Endodermal cell (in vitro differentiated cells): ENCODE measurements around the gene TDRD1. TPM values are rescaled to one million over a fixed set of nuclear protein-coding genes. Genes with fewer than 3 reads are reported as not detected.
"Not testable (repeated sequence)": the region's sequence is repeated elsewhere in the genome, so short reads cannot be mapped to it uniquely, and the experiment has no call there.

Experiments
- DNase-seq: peaks from one replicate; pipeline ENCODE4 v3.0.0-alpha.2; 2017
- H3K27ac ChIP-seq: 2 replicates; pipeline ENCODE4 v1.5.1; 2013; ENCODE audit warnings: mild to moderate bottlenecking, low read depth, low read length, moderate library complexity
- H3K27me3 ChIP-seq: 2 replicates; pipeline ENCODE4 v1.6.1; 2013; ENCODE audit warnings: mild to moderate bottlenecking, low read length, moderate library complexity; ENCODE audit not compliant: insufficient read depth, control insufficient read depth, poor library complexity, severe bottlenecking
- H3K36me3 ChIP-seq: 2 replicates; pipeline ENCODE4 v1.7.0; 2013; ENCODE audit warnings: mild to moderate bottlenecking, low read length, moderate library complexity; ENCODE audit not compliant: control insufficient read depth, insufficient read depth
- H3K4me1 ChIP-seq: one replicate; pipeline ENCODE4 v1.7.0; 2013; ENCODE audit warnings: low read length; ENCODE audit not compliant: control insufficient read depth, insufficient read depth
- H3K4me3 ChIP-seq: 2 replicates; pipeline ENCODE4 v1.5.1; 2013; ENCODE audit warnings: mild to moderate bottlenecking, low read length, moderate library complexity
- H3K9ac ChIP-seq: 2 replicates; pipeline ENCODE4 v1.6.1; 2013; ENCODE audit warnings: mild to moderate bottlenecking, low read length, moderate library complexity; ENCODE audit not compliant: poor library complexity, severe bottlenecking; ENCODE audit errors: extremely low read depth
- H3K9me3 ChIP-seq: 2 replicates; pipeline ENCODE4 v1.6.1; 2013; ENCODE audit warnings: mild to moderate bottlenecking, low read length, moderate library complexity; ENCODE audit not compliant: control insufficient read depth
- H3K27ac Mint-ChIP-seq: 2 replicates; pipeline ENCODE4 v1.8.0; 2020; ENCODE audit warnings: mixed read lengths
- H3K27me3 Mint-ChIP-seq: 2 replicates; pipeline ENCODE4 v1.8.0; 2021; ENCODE audit warnings: mild to moderate bottlenecking, mixed read lengths; ENCODE audit not compliant: insufficient read depth
- H3K36me3 Mint-ChIP-seq: 2 replicates; pipeline ENCODE4 v1.8.0; 2020; ENCODE audit warnings: low read depth, mixed read lengths
- H3K4me1 Mint-ChIP-seq: 2 replicates; pipeline ENCODE4 v1.8.0; 2020; ENCODE audit warnings: mixed read lengths
- H3K4me3 Mint-ChIP-seq: 2 replicates; pipeline ENCODE4 v1.8.0; 2020; ENCODE audit warnings: mild to moderate bottlenecking, moderate library complexity, mixed read lengths
- H3K9me3 Mint-ChIP-seq: 2 replicates; pipeline ENCODE4 v1.8.0; 2020; ENCODE audit warnings: mild to moderate bottlenecking, mixed read lengths
- WGBS, 2 experiments: methylation state at CpG; one replicate each; pipeline versions ENCODE4 v1.1.5 to v1.1.7; 2013; ENCODE audit warnings: missing lambda C conversion rate in 2 of 2, mixed read lengths in 1 of 2; ENCODE audit not compliant: insufficient coverage in 1 of 2, insufficient read length in 1 of 2; 5-methylcytosine and 5-hydroxymethylcytosine counted together
- total RNA-seq, 2 donors: library from RNA; stranded (reverse); fragmentation: NEBNext Ultra II Directional in 1 of 2; extraction: Animal tissue kit (Norgen Biotek cat#: 25700) in 1 of 2; gene quantifications; 2 replicates in 1 of 2; 3 replicates in 1 of 2; pipeline ENCODE4 v1.2.1, GENCODE V29; 2021
- TF ChIP-seq, protein P1 (sequence below): fragments of 200-600 bp; sonication (generic); conservative IDR thresholded peaks from 2 replicates; pipeline ENCODE4 v1.5.0; 2021; ENCODE audit warnings: antibody characterized with exemption, mild to moderate bottlenecking

Gene TDRD1
- total RNA-seq, 2 donors from 2014 or later, result 0.09 to 0.15 TPM

DNA sequence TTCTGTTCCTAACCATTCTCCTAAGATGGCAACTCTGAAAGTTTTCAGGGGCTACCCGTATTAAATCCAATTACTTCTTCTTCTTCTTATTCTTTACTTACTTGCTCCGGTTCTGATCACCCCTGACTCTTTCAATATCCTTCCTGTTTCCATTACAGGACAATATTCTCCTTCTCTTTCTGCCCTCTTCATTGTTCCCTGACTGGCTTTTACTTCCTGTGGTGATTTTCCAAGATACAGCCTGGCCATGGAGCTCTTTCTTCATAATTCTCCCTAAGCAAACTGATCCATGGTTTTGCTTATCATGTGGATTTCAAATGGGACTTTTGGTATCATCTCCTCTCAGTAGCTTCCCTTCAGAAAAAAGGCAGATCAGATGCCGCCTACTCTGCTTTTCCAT is 40.6 kb upstream of the TDRD1 start:
- no peak overlapping the region for H3K4me3 ChIP-seq
- H3K36me3 ChIP-seq, result peaks cover 57% of the 10 kb centered on the region
- no peak for DNase-seq
- H3K27me3 ChIP-seq, result no peaks in the 10 kb centered on the region
- Mint-ChIP-seq H3K27ac (no peak overlapping the region), H3K9me3 (no peaks in the 10 kb centered on the region), H3K4me1 (no peaks in the 10 kb centered on the region), H3K27me3 (no peaks in the 10 kb centered on the region), H3K36me3 (peaks cover 45% of the 10 kb centered on the region), H3K4me3 (no peak overlapping the region)
- H3K27ac ChIP-seq, result no peak overlapping the region
- H3K9ac ChIP-seq, result no peak overlapping the region
- no peaks in the 10 kb centered on the region for H3K4me1 ChIP-seq
- TF ChIP-seq, protein P1, sequence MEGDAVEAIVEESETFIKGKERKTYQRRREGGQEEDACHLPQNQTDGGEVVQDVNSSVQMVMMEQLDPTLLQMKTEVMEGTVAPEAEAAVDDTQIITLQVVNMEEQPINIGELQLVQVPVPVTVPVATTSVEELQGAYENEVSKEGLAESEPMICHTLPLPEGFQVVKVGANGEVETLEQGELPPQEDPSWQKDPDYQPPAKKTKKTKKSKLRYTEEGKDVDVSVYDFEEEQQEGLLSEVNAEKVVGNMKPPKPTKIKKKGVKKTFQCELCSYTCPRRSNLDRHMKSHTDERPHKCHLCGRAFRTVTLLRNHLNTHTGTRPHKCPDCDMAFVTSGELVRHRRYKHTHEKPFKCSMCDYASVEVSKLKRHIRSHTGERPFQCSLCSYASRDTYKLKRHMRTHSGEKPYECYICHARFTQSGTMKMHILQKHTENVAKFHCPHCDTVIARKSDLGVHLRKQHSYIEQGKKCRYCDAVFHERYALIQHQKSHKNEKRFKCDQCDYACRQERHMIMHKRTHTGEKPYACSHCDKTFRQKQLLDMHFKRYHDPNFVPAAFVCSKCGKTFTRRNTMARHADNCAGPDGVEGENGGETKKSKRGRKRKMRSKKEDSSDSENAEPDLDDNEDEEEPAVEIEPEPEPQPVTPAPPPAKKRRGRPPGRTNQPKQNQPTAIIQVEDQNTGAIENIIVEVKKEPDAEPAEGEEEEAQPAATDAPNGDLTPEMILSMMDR, result no peak
- 91 to 94% methylated on average over 2 to 3 of the region's 3 CpGs for WGBS, 2 experiments
- H3K9me3 ChIP-seq, result no peaks in the 10 kb centered on the region

DNA sequence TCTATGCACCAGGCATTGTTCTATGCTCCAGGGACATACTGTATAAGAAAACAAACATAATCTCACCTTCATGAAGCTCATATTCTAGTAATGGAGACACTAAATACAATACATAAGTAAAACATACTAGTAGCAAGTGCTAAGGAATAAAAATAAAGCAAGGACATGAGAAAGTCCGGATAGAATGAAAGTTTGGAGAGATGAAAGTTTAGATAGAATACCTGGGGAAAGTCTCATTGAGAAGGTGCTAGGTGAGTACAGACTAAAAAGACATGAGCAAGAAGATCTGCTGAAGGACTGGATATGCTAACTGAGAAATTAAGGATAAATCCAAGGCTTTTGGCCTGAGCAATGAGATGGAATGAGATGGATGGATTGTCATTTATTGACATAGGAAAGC is 39.1 kb upstream of the TDRD1 start:
- 85 to 89% methylated on average over 1 of the region's 1 CpG for WGBS, 2 experiments
- Histone ChIP-seq H3K4me3 (no peak overlapping the region), H3K36me3 (peaks cover 56% of the 10 kb centered on the region)

DNA sequence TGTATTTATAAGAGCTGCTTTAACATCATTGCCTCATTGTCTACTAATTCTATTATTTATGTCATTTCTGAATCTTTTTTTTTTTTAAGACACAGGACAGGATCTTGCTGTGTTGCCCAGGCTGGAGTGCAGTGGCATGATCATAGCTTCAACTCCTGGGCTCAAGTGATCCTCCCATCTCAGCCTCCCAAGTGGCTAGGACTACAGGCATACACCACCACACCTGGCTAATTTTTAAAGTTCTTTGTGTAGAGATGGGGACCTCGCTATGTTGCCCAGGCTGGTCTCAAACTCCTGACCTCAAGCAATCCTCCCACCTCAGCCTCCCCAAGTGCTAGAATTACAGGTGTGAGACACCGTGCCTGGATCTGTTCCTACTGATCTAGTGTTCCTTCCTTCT is 38.3 kb upstream of the TDRD1 start:
- 94 to 95% methylated on average over 2 of the region's 2 CpGs for WGBS, 2 experiments
- peaks cover 48% of the 10 kb centered on the region for H3K36me3 ChIP-seq
- H3K27ac ChIP-seq, H3K27me3 Mint-ChIP-seq, H3K4me1 Mint-ChIP-seq, H3K4me3 ChIP-seq, DNase-seq, H3K27ac Mint-ChIP-seq, H3K9me3 Mint-ChIP-seq, H3K27me3 ChIP-seq, H3K9ac ChIP-seq, H3K4me1 ChIP-seq, H3K4me3 Mint-ChIP-seq, H3K9me3 ChIP-seq: not testable (repeated sequence)
- H3K36me3 Mint-ChIP-seq, result peaks cover 40% of the 10 kb centered on the region

More for the DNA sequence above, 39.1 kb upstream of the TDRD1 start:
- H3K27ac ChIP-seq, result no peak overlapping the region
- Mint-ChIP-seq H3K36me3 (peaks cover 45% of the 10 kb centered on the region), H3K4me3 (no peak overlapping the region), H3K4me1 (no peaks in the 10 kb centered on the region), H3K27ac (no peak overlapping the region), H3K27me3 (no peaks in the 10 kb centered on the region), H3K9me3 (no peaks in the 10 kb centered on the region)
- TF ChIP-seq, protein P1, result no peak
- H3K27me3 ChIP-seq, result no peaks in the 10 kb centered on the region
- H3K4me1 ChIP-seq, result no peaks in the 10 kb centered on the region
- H3K9me3 ChIP-seq, result no peaks in the 10 kb centered on the region
- DNase-seq, result no peak
- no peak overlapping the region for H3K9ac ChIP-seq

DNA sequence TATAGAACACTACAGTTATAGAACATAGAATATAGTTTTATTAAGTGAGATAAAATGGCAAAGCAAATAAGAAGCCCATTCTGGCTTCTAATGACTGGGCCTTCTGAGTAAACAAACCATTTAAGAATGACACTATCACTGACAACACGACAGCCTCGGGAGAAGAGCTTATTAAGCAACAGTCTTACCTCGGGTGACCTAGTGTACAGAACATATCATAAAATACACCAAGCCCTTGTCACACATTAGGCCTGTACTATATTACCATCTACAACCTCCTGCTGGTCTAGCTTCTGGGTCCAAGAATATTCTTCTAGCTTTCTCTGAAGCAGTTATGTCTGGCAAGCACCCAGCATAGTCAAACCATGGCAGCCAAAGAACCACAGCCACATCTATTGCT is 37.1 kb upstream of the TDRD1 start:
- Histone ChIP-seq H3K27ac (no peak overlapping the region), H3K4me3 (no peak overlapping the region), H3K36me3 (peaks cover 37% of the 10 kb centered on the region), H3K9me3 (no peaks in the 10 kb centered on the region), H3K27me3 (no peaks in the 10 kb centered on the region), H3K4me1 (no peaks in the 10 kb centered on the region), H3K9ac (no peak overlapping the region)
- Mint-ChIP-seq H3K4me3 (no peak overlapping the region), H3K4me1 (no peaks in the 10 kb centered on the region), H3K27ac (no peak overlapping the region), H3K9me3 (no peaks in the 10 kb centered on the region), H3K36me3 (peaks cover 36% of the 10 kb centered on the region), H3K27me3 (no peaks in the 10 kb centered on the region)
- no peak for DNase-seq
- TF ChIP-seq, protein P1, result no peak
- WGBS, 2 experiments, result 83 to 95% methylated on average over 3 of the region's 3 CpGs
